Endothelial cell of coronary artery (primary cell): ENCODE measurements around the gene PRR22. TPM values are rescaled to one million over a fixed set of nuclear protein-coding genes. Genes with fewer than 3 reads are reported as not detected.

Experiments
- total RNA-seq: library from RNA; depleted of rRNA; stranded (reverse); fragments of >200 nt; gene quantifications from 2 replicates; pipeline ENCODE4 v1.2.3, GENCODE V29; 2014

The PRR22 gene
- total RNA-seq: 0.19 and 0.27 TPM in 2 replicates

GRCh38 chr19:5784581-5785147, at the start of gene PRR22:
Gene PRR22, minus strand, starts transcription at chr19:5784746. Its CDS starts 86 bp downstream, at chr19:5784660.

DNA sequence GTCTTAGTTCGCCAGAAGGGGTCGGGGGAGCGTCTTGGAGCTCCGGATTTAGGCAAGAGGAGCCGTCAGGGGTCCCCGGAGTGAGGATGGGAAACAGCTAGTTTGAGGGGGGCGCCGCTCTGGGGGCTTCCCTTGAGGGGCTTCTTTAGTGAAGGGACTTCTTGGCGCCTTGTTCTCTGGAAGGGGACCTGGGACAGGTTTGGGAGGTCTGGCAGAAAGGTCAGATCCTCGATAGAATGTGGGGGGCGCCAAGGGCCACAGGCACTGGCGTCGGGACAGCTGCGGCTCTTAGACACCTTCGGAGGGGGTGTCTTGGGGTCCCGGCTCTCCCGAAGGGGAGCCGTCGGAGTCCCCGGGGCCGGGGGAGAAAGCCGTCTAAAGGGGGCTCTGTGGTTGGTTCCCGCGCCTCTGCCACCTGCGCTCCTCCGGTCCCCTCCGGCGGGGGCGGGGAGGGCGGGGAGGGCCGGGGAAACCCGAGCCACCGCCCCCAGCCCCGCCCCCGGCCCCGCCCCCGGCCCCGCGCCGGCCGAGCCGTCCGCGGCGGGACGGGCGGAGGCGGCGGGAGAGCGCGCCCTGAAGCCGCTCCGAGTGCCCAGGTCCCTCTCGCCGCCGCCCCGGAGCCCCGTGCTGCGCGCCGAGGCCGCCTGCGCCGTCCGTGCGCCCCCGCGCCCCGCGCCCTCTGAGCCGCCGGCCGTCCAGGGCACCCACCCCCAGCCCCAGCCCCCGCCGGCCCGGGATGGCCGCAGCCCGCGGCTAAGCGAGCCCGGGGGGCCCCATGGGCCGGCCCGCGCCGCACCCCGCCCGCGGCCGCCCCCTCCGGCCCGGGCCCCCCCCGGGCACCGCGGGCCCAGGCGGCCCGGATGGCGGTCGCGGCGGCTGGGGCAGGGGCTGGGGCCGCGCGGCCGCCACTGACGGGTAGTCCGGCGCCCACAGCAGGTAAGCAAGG, 20.2 kb upstream of the PRR22 start, which contains the start of gene NRTN:
Gene NRTN, plus strand, starts transcription at position 552 of the 946 bp plus-strand sequence. CDS start 19,099 bp downstream, outside the sequence.

DNA sequence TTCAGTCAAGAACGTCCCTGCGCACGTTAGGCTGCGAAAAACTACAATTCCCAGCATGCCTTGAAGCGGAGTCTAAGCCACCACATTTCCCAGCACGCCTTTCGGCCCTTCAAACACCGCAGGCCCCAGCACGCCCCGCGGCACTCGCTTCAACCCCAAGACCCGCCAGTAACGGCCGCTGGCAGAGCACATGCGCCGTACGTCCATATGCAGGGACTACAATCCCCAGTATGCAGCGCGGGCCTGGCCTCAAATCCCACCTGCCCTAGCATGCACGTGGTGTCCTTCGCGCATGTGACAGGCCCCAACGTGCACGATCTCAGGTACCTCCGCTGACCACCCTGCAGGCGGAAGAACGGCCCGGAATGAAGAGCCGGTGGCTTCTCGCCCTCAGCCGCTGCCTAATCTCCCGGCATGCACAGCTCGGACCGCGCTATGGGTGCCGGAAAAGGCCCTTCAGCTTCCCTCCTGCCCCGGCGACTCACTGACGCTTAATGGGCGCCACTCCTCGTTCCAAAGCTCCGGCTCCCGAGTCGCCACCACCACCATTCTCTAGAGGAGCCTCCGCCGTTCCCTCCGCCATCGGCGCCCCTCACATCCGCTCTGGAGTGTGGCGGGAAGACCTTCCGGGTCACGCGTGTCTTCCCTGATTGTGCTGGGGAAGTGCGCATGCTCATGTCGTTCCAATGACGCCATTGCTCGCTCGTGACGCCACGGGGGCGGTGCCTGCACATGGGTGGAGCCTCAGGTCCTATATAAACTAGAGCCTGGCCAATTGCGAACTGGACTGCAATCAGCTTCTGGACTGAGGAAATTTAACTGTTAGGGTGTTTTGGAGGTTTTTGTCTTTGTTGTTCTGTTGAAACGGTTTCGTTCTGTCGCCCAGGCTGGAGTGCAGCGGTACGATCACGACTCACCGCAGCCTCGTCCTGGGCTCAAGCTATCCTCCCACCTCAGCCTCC, 6.3 kb upstream of the PRR22 start, which contains the start of gene DUS3L:
Gene DUS3L, minus strand, starts transcription at position 605 of the 962 bp plus-strand sequence. Its CDS starts 22 bp downstream, at position 583.

Other genes with a start within 250 kb of the PRR22 start
- under 0.01 and 0.09 TPM in 2 replicates for gene TINCR, start 216.8 kb downstream of the PRR22 start, total RNA-seq
- gene SAFB2, start 162.0 kb downstream of the PRR22 start, total RNA-seq: 31.3 and 42.9 TPM in 2 replicates
- 54.3 and 61.3 TPM in 2 replicates for gene SAFB, start 161.7 kb downstream of the PRR22 start, total RNA-seq
- 63.3 and 70.9 TPM in 2 replicates for gene MICOS13, start 104.2 kb downstream of the PRR22 start, total RNA-seq
- gene HSD11B1L, start 103.7 kb downstream of the PRR22 start, total RNA-seq: 5.3 and 8.4 TPM in 2 replicates
- gene RPL36, start 94.5 kb downstream of the PRR22 start, total RNA-seq: 815 and 826 TPM in 2 replicates
- 69.6 and 119 TPM in 2 replicates for gene LONP1, start 64.6 kb downstream of the PRR22 start, total RNA-seq
- gene CATSPERD, start 64.1 kb downstream of the PRR22 start, total RNA-seq: not detected in 2 replicates
- 25.2 and 33.4 TPM in 2 replicates for gene DUS3L, start 6.4 kb upstream of the PRR22 start, total RNA-seq
- 0.09 TPM in 1 of 2 replicates, not detected in the other for gene NRTN, start 20.3 kb upstream of the PRR22 start, total RNA-seq
- gene FUT6, start 55.0 kb upstream of the PRR22 start, total RNA-seq: not detected in 2 replicates
- not detected in 2 replicates for gene FUT3, start 66.7 kb upstream of the PRR22 start, total RNA-seq
- not detected in 2 replicates for gene FUT5, start 85.8 kb upstream of the PRR22 start, total RNA-seq
- gene NDUFA11, start 119.0 kb upstream of the PRR22 start, total RNA-seq: 235 and 266 TPM in 2 replicates
- gene VMAC, start 120.1 kb upstream of the PRR22 start, total RNA-seq: 3.2 and 4.8 TPM in 2 replicates
- gene CAPS, start 129.5 kb upstream of the PRR22 start, total RNA-seq: 1.3 and 3.5 TPM in 2 replicates
- 34.7 and 38.7 TPM in 2 replicates for gene RANBP3, start 193.4 kb upstream of the PRR22 start, total RNA-seq